HG03521 (cell line): ENCODE measurements around the gene LCE1D.

Experiments used
- ATAC-seq: cut with Tn5 transposase; IDR thresholded peaks from one replicate; pipeline ENCODE4 v1.9.1; 2021; ENCODE audit warnings: mild to moderate bottlenecking, moderate library complexity; ENCODE audit not compliant: unreplicated experiment

The LCE1D gene

DNA sequence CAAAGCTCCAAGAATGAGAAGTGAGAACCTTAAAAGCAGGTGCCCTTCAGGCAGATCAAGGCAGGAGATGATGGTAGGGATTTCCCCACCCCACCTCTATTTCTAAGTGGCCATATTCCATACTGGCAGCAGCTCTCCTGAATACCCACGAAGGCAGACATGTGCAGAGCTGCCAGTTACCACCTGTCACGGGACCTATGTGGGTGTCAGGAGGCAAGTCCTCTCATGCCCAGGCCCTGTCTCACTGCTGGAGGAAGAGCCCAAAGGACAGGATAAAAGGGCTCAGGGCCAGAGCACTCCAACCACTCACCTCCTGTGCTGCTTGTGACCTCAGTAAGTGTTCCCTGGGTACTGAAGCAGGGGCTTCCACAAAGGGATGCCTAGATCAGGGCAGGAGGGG, 14.5 kb downstream of the LCE1D start:
- no peak for ATAC-seq

DNA sequence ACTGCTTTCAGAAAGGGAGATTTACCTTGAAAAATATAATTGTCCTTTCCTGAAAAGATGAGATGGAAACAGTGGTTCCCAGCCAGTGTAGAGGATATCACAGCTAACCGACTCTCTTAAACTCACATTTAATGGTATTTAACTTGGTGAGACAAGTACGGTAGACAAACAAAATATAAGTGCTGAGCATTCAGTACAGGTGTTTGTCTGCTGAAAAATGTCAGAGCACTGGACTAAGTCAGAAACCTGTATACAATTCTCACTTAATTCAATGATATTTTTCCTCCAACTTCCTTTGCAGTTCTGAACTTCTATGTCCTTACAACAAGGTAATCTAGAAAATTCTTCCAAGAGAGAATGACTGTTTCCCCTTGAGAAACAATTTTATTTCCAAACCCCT, 15.2 kb downstream of the LCE1D start, which contains the start of gene LCE1B:
Gene LCE1B (plus strand): TSS at position 301 of the 400 bp plus-strand sequence. CDS start 476 bp downstream, outside the sequence.
- ATAC-seq = no peak

DNA sequence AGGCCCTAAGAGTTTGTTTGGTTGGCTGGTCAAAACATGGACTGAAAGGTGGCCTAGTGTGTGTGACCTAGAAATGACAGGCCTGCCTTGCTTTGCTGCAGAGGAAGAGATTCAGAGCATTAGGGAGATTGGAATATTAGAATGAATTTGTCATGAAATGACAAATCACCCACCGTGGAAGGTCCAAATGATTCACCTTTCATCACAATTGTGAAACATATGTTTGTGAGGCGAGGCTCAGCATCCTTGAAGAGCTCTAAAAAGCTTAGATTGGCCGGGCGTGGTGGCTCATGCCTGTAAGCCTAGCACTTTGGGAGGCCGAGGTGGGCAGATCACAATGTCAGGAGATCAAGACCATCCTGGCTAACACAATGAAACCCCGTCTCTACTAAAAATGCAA, 20.8 kb downstream of the LCE1D start:
- no peak for ATAC-seq

- ATAC-seq = no peak
Observed at GRCh38 chr1:152823294-152823693, 26.8 kb downstream of the LCE1D start.

GRCh38 chr1:152824964-152825363, 28.4 kb downstream of the LCE1D start:
- ATAC-seq = no peak

DNA sequence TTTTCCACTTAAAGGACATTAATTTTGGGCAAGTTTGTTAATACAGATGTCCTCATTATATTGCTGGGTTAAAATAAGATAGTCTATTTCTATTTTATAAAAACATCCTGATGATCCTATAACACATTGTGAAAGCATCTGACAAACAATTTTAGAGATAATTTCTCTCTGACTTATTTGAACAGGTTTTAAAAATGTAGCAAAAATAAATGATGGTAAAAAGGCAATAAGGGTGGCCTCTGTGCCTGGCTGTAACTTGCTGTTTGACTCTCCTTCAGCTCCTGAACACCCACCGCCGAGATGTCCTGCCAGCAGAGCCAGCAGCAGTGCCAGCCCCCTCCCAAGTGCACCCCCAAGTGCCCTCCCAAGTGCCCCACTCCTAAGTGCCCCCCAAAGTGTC, 30.7 kb downstream of the LCE1D start, which contains the start of gene LCE1A:
Gene LCE1A (plus strand): TSS at position 301 of the 400 bp plus-strand sequence. CDS start 0 bp downstream, at position 301.
- no peak for ATAC-seq

- no peak for ATAC-seq
Observed at GRCh38 chr1:152836870-152837269, 40.3 kb downstream of the LCE1D start.

GRCh38 chr1:152842556-152842955, 46.0 kb downstream of the LCE1D start, which contains the start of gene LCE6A:
Gene LCE6A (plus strand): TSS chr1:152842856. CDS start chr1:152843521, 665 bp downstream.
- ATAC-seq = no peak
